Mesothelial cell of epicardium (in vitro differentiated cells): Measurements from ENCODE around the gene NXN. TPM values are rescaled to one million over a fixed set of nuclear protein-coding genes. Genes with fewer than 3 reads are reported as not detected.
A peak's percentile ranks its signal among the peaks of the same experiment; 100 is the strongest.

ENCODE experiments used
- DNase-seq, 2 experiments: peaks; one replicate each; pipeline ENCODE4 v3.0.0; 2021; ENCODE audit warnings: low spot score in 2 of 2; ENCODE audit not compliant: unreplicated experiment in 2 of 2
- H3K27ac Mint-ChIP-seq: 2 replicates; pipeline ENCODE4 v1.8.0; 2021; ENCODE audit warnings: mixed read lengths
- H3K27me3 Mint-ChIP-seq: 2 replicates; pipeline ENCODE4 v1.8.0; 2021; ENCODE audit warnings: low read depth, mixed read lengths
- H3K36me3 Mint-ChIP-seq: 2 replicates; pipeline ENCODE4 v1.8.0; 2021; ENCODE audit warnings: mixed read lengths
- H3K4me1 Mint-ChIP-seq: 2 replicates; pipeline ENCODE4 v1.8.0; 2021; ENCODE audit warnings: mixed read lengths
- H3K4me3 Mint-ChIP-seq: 2 replicates; pipeline ENCODE4 v1.8.0; 2021; ENCODE audit warnings: mild to moderate bottlenecking, moderate library complexity, mixed read lengths
- H3K9me3 Mint-ChIP-seq: 2 replicates; pipeline ENCODE4 v1.8.0; 2021; ENCODE audit warnings: mixed read lengths
- total RNA-seq: library from RNA; stranded (reverse); gene quantifications from 3 replicates; pipeline ENCODE4 v1.2.1, GENCODE V29; 2021
- TF ChIP-seq, protein P1 (sequence below): fragments of 200-600 bp; sonication (generic); IDR thresholded peaks from one replicate; pipeline ENCODE4 v1.5.0; 2021; ENCODE audit warnings: antibody characterized with exemption; ENCODE audit not compliant: unreplicated experiment

The NXN gene
- total RNA-seq, 1 donor from 2014 or later: 107 TPM

DNA sequence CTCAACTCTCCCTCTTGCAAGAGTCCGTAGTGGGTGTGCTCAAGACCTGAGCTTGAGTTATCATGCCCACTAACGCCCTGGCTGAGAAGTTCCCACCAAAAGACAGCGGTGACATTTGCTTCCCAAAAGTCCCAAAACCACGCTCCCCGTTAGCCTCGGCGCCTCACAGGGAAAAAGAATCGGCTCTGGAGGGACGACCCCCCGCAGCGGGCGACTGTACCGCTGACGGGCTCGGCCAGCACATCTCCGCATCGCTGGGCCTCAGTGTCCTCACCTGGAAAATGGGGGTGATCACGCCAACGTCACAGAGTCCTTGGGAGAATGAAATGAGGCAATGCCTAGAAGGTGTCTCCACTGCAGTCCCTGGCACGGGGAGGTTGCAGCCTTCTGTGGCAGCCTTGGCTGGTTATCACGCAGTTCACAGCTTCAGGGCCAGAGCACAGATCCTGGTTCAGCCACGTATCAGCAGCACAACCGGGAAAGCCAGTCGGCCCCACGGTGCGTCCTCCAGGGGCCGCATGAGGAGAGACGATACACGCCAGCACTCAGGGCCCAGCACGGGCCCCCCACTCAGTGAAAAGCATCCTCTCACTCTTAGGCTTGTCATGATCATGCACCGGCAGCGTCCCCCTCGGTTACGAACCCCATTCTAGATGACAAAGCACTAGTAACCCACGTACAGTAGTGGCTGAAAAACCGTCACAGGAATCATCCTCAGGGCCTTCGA lies 32.9 kb downstream of the NXN start:
- H3K27me3 Mint-ChIP-seq: no peaks in the 10 kb centered on the region
- DNase-seq: no peak
- peaks cover 8% of the 10 kb centered on the region for H3K36me3 Mint-ChIP-seq
- no peak overlapping the region for H3K4me3 Mint-ChIP-seq
- peak overlapping the region; percentile 64 for H3K27ac Mint-ChIP-seq
- TF ChIP-seq, protein P1, sequence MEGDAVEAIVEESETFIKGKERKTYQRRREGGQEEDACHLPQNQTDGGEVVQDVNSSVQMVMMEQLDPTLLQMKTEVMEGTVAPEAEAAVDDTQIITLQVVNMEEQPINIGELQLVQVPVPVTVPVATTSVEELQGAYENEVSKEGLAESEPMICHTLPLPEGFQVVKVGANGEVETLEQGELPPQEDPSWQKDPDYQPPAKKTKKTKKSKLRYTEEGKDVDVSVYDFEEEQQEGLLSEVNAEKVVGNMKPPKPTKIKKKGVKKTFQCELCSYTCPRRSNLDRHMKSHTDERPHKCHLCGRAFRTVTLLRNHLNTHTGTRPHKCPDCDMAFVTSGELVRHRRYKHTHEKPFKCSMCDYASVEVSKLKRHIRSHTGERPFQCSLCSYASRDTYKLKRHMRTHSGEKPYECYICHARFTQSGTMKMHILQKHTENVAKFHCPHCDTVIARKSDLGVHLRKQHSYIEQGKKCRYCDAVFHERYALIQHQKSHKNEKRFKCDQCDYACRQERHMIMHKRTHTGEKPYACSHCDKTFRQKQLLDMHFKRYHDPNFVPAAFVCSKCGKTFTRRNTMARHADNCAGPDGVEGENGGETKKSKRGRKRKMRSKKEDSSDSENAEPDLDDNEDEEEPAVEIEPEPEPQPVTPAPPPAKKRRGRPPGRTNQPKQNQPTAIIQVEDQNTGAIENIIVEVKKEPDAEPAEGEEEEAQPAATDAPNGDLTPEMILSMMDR: no peak
- H3K9me3 Mint-ChIP-seq: no peaks in the 10 kb centered on the region
- peaks cover 33% of the 10 kb centered on the region for H3K4me1 Mint-ChIP-seq

DNA sequence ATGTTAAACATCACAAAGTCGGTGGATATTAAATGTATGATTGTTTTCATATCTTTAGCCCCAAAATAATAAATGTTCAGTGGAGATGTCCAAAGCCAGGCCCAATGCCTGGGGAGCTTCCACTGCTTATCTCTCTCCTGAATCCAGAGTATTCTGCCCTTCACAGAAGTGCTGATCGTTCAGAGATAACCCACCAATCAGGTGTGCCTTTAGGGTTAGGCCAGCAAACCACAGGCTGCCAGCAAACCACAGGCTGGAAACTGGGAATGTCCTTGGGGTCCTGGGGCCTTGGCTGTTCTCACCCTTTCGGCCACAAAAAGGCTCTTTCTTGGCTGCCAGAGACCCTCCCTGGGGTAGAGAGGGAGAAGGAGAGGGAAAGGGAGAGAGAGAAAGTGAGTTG lies 33.9 kb downstream of the NXN start:
- Mint-ChIP-seq H3K9me3 (no peaks in the 10 kb centered on the region), H3K36me3 (peaks cover 8% of the 10 kb centered on the region), H3K27me3 (no peaks in the 10 kb centered on the region), H3K27ac (peak overlapping the region; percentile 66), H3K4me3 (no peak overlapping the region), H3K4me1 (peaks cover 25% of the 10 kb centered on the region)
- no peak for DNase-seq
- TF ChIP-seq, protein P1: no peak

DNA sequence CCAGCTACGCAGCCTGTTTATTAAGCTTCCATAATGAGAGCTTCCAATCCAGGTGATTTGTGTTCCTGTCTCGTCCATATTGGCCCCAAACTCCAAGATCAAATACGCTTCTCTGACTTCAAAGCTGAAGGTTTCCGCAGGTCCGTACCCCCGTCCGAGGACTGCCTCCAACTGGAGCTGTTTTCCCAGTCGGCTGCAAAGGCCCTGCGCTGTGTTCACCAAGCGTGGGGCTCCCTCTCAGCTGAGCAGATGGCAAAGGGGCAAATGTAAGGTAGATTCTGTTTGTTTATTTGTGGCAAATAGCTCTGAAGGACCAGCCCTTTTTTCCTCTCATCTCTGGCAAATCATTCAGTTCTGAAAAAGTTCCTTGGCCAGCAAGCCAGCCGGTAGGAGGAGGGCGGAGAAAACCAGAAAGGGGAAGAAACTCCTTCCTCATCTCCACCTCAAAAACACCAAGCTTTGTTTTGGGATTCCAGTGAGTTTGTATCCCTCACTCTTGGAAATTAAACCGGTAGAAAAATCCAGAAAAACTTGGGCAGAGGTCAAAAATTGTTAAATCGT lies 35.2 kb downstream of the NXN start:
- no peaks in the 10 kb centered on the region for H3K9me3 Mint-ChIP-seq
- no peak for DNase-seq
- TF ChIP-seq, protein P1: no peak

DNA sequence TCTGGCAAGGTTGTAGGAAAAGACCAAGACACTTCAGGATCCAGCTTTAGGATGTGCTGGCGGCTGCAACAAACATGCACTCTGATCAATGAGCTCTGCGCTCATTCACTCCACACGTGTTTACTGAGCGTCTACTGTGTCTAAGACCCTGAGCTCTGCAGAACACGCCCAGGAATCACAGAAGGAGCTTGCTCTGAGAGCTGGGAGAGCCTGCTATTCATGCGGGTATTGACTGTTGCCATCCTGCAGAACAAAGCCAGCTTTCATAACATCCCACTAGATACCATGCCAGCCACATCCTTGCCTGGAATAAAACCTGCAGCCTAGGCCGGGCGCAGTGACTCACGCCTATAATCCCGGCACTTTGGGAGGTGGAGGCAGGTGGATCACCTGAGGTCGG lies 44.1 kb downstream of the NXN start:
- Mint-ChIP-seq H3K27ac (no peak overlapping the region), H3K27me3 (no peaks in the 10 kb centered on the region), H3K9me3 (no peaks in the 10 kb centered on the region), H3K4me3 (no peak overlapping the region), H3K36me3 (peaks cover 6% of the 10 kb centered on the region), H3K4me1 (peaks cover 33% of the 10 kb centered on the region)
- DNase-seq: no peak
- TF ChIP-seq, protein P1: no peak

More for the DNA sequence above, 35.2 kb downstream of the NXN start:
- Mint-ChIP-seq H3K27me3 (no peaks in the 10 kb centered on the region), H3K36me3 (peaks cover 8% of the 10 kb centered on the region), H3K27ac (peak overlapping the region; percentile 64), H3K4me1 (peaks cover 18% of the 10 kb centered on the region), H3K4me3 (no peak overlapping the region)

DNA sequence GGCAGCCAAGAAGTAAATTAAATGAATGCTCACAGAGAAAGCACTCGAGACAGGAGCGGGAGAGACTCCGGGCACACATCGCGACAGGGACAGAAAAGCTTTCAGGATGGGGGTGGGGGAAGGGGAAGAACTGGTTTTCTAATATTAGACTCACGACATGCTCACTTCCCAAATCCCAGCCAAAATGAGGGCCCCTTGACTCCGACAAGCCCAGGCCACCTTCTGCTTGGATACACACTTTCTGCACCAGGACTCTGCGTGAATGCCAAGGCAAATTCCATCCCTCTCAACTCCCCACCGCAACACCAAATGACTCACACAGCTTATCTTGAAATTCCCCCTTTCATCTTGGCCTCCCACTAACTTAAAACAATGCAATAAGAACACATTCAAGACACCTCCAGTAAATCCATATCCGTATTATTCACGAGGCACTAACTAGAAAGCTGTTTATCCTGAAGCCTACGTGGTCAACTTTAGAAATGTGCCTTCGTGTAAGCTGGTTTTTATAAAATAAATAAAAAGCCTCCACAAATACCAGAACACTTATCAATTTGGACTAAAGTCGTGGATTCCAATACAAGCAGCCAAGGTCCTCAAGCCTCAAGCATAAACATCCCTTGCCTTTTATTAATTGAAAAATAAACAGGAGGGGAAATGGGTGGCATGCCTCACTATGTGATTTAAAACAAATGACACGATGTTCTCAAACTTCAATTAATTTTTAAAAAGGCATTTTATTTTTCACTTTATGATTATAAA lies 46.1 kb downstream of the NXN start:
- no peaks in the 10 kb centered on the region for H3K27me3 Mint-ChIP-seq
- H3K9me3 Mint-ChIP-seq: no peaks in the 10 kb centered on the region
- H3K4me3 Mint-ChIP-seq: peak overlapping the region; percentile 24
- TF ChIP-seq, protein P1: no peak
- H3K4me1 Mint-ChIP-seq: peaks cover 37% of the 10 kb centered on the region
- DNase-seq: no peak
- peaks cover 12% of the 10 kb centered on the region for H3K36me3 Mint-ChIP-seq
- H3K27ac Mint-ChIP-seq: peak overlapping the region; percentile 94
